IMR-90 (cell line): ENCODE data around the gene VNN1. TPM values are rescaled to one million over a fixed set of nuclear protein-coding genes. Genes with fewer than 3 reads are reported as not detected.

Experiments used
- ATAC-seq: fragments of 200-7000 bp; cut with Tn5 transposase; 2 replicates; pipeline ENCODE4 v1.9.1; 2020; ENCODE audit warnings: low read depth, mild to moderate bottlenecking, moderate library complexity
- Bru-seq: library from RNA; stranded (reverse); fragments of 400-500 nt; gene quantifications from one replicate; lab custom pipeline; 2021; lab: Mats Ljungman, UMichigan
- BruChase-seq, 2 experiments: library from RNA; stranded (reverse); fragments of 400-500 nt; gene quantifications; one replicate each; lab custom pipeline; 2021; lab: Mats Ljungman, UMichigan
- BruUV-seq: library from RNA; stranded (reverse); fragments of 400-500 nt; replicated peaks from 2 replicates; lab custom pipeline; 2021; lab: Mats Ljungman, UMichigan
- CTCF ChIA-PET: fragments of 300-600 bp; formaldehyde crosslinking; extraction: SDS; loops from one replicate; lab custom pipeline; 2021; ENCODE audit warnings: antibody characterized with exemption; lab: Yijun Ruan, JAX
- POLR2A ChIA-PET: fragments of 300-600 bp; sonication (Branson Sonifier 250); formaldehyde crosslinking; loops from one replicate; lab custom pipeline; 2022; ENCODE audit warnings: antibody characterized with exemption; ENCODE audit not compliant: unreplicated experiment; lab: Charles Lee
- DNase-seq: peaks from one replicate; pipeline ENCODE4 v3.0.0; 2013
- H2AFZ ChIP-seq: replicated peaks from 2 replicates; pipeline ENCODE3; 2013; ENCODE audit warnings: low read length, mild to moderate bottlenecking; ENCODE audit not compliant: poor library complexity
- H2AK5ac ChIP-seq: 2 replicates; pipeline ENCODE4 v1.6.1; 2013; ENCODE audit warnings: low read depth, low read length, inconsistent platforms
- H2AK9ac ChIP-seq: replicated peaks from 2 replicates; pipeline ENCODE3; 2013; ENCODE audit warnings: mild to moderate bottlenecking, low read depth, low read length, moderate library complexity; ENCODE audit not compliant: poor library complexity
- H2BK120ac ChIP-seq: 2 replicates; pipeline ENCODE4 v1.6.1; 2013; ENCODE audit warnings: low read depth, low read length, inconsistent platforms
- H2BK15ac ChIP-seq: 3 replicates; pipeline ENCODE4 v1.6.1; 2013; ENCODE audit warnings: low read depth, low read length, inconsistent platforms
- H2BK20ac ChIP-seq: 2 replicates; pipeline ENCODE4 v1.6.1; 2013; ENCODE audit warnings: low read depth, mild to moderate bottlenecking, inconsistent platforms, low read length, moderate library complexity
- H2BK5ac ChIP-seq: 2 replicates; pipeline ENCODE4 v1.6.1; 2013; ENCODE audit warnings: mild to moderate bottlenecking, low read depth, low read length, inconsistent platforms; ENCODE audit not compliant: poor library complexity, severe bottlenecking
- H3K14ac ChIP-seq: replicated peaks from 2 replicates; pipeline ENCODE4 v1.6.1; 2013; ENCODE audit warnings: low read depth, low read length, inconsistent platforms
- H3K18ac ChIP-seq: 2 replicates; pipeline ENCODE4 v1.6.1; 2013; ENCODE audit warnings: low read depth, low read length, control low read depth
- H3K23ac ChIP-seq: 2 replicates; pipeline ENCODE4 v1.6.1; 2013; ENCODE audit warnings: low read depth, low read length, inconsistent platforms
- H3K27ac ChIP-seq: 2 replicates; pipeline ENCODE4 v1.5.1; 2013; ENCODE audit warnings: mild to moderate bottlenecking, control low read depth, low read length; ENCODE audit not compliant: insufficient read depth
- H3K27me3 ChIP-seq: 2 replicates; pipeline ENCODE4 v1.6.1; 2013; ENCODE audit warnings: low read length; ENCODE audit not compliant: control insufficient read depth, insufficient read depth
- H3K36me3 ChIP-seq: 2 replicates; pipeline ENCODE4 v1.6.1; 2013; ENCODE audit warnings: low read length, mixed read lengths; ENCODE audit not compliant: control insufficient read depth, insufficient read depth
- H3K4ac ChIP-seq: 2 replicates; pipeline ENCODE4 v1.6.1; 2013; ENCODE audit warnings: low read depth, low read length, inconsistent platforms
- H3K4me1 ChIP-seq: 2 replicates; pipeline ENCODE4 v1.6.1; 2013; ENCODE audit warnings: low read length, mixed read lengths; ENCODE audit not compliant: control insufficient read depth, insufficient read depth
- H3K4me2 ChIP-seq: 2 replicates; pipeline ENCODE4 v1.6.1; 2013; ENCODE audit warnings: low read depth, mild to moderate bottlenecking, control low read depth, low read length, moderate library complexity
- H3K4me3 ChIP-seq: 2 replicates; pipeline ENCODE4 v1.5.1; 2013; ENCODE audit warnings: low read depth, mild to moderate bottlenecking, control low read depth, low read length, moderate library complexity; ENCODE audit not compliant: insufficient read depth
- H3K56ac ChIP-seq: 2 replicates; pipeline ENCODE4 v1.6.1; 2013; ENCODE audit warnings: low read length, inconsistent platforms; ENCODE audit not compliant: insufficient read depth; ENCODE audit errors: extremely low read depth
- H3K79me1 ChIP-seq, 2 experiments: 2 replicates each; pipeline ENCODE4 v1.6.1; 2013; ENCODE audit warnings: low read length in 2 of 2, inconsistent platforms in 1 of 2, low read depth in 1 of 2
- H3K9ac ChIP-seq: 2 replicates; pipeline ENCODE4 v1.6.1; 2013; ENCODE audit warnings: low read depth, low read length, control low read depth
- H3K9me1 ChIP-seq: 2 replicates; pipeline ENCODE4 v1.6.1; 2013; ENCODE audit warnings: low read length, inconsistent platforms; ENCODE audit not compliant: insufficient read depth
- H3K9me3 ChIP-seq: 2 replicates; pipeline ENCODE4 v1.6.1; 2013; ENCODE audit warnings: low read length; ENCODE audit not compliant: control insufficient read depth, insufficient read depth
- H4K20me1 ChIP-seq: 2 replicates; pipeline ENCODE4 v1.6.1; 2013; ENCODE audit warnings: low read length, inconsistent platforms; ENCODE audit not compliant: insufficient read depth
- H4K5ac ChIP-seq: 2 replicates; pipeline ENCODE4 v1.6.1; 2013; ENCODE audit warnings: mild to moderate bottlenecking, low read depth, low read length, control low read depth
- H4K8ac ChIP-seq, 2 experiments: 2 replicates each; pipeline ENCODE4 v1.6.1; 2013; ENCODE audit warnings: low read depth in 2 of 2, low read length in 2 of 2, control low read depth in 1 of 2, inconsistent platforms in 1 of 2
- H4K91ac ChIP-seq: 2 replicates; pipeline ENCODE4 v1.6.1; 2013; ENCODE audit warnings: low read depth, low read length, inconsistent platforms; ENCODE audit not compliant: insufficient read depth
- POLR2A ChIP-seq: IDR thresholded peaks from 2 replicates; pipeline ENCODE4 v1.6.1; 2012; ENCODE audit warnings: mild to moderate bottlenecking, low read depth, low read length
- RFX5 ChIP-seq: IDR thresholded peaks from 2 replicates; pipeline ENCODE4 v1.8.0; 2012; ENCODE audit warnings: low read depth, mild to moderate bottlenecking, low read length, moderate library complexity
- WGBS, 2 experiments: methylation state at CpG; one replicate each; pipeline versions ENCODE4 v1.1.5 to v1.1.7; 2013; ENCODE audit warnings: missing lambda C conversion rate in 2 of 2; ENCODE audit not compliant: insufficient read length in 1 of 2; ENCODE audit errors: extremely low coverage in 2 of 2; 5-methylcytosine and 5-hydroxymethylcytosine counted together
- dilution Hi-C: fragments of 300-500 bp; cut with HindIII; formaldehyde crosslinking; loops from one replicate; pipeline ENCODE4 v1.14.3; 2018; ENCODE audit warnings: low sequenced_read_pairs; ENCODE audit not compliant: unreplicated experiment
- in situ Hi-C: fragments of 300-500 bp; cut with MboI; formaldehyde crosslinking; loops from 3 replicates; pipeline ENCODE4 v1.14.3; 2019; ENCODE audit warnings: low sequenced_read_pairs, inconsistent platforms, mixed read lengths
- intact Hi-C: fragments of 100-400 bp; cut with micrococcal nuclease; formaldehyde crosslinking; loops from 2 replicates; pipeline ENCODE4 v1.10.0; 2022
- long read RNA-seq: library from polyadenylated mRNA; unstranded; transcript quantifications from one replicate; pipeline ENCODE4 v2.0.0, GENCODE V29; 2021; ENCODE audit not compliant: unreplicated experiment
- polyA plus RNA-seq, 3 experiments: library from polyadenylated mRNA; depleted of rRNA; stranded (reverse); fragments of >200 nt; gene quantifications; 2 replicates each; pipeline ENCODE4 v1.2.3, GENCODE V29; 2012; ENCODE audit warnings: low replicate concordance in 1 of 3
- total RNA-seq: library from RNA; depleted of rRNA; stranded (reverse); fragments of >200 nt; gene quantifications from 2 replicates; pipeline ENCODE4 v1.2.3, GENCODE V29; 2012; rRNA removed
- TF ChIP-seq, protein P1 (sequence below): fragments of 150-350 bp; IDR thresholded peaks from 2 replicates; pipeline ENCODE4 v1.6.1; 2016; ENCODE audit warnings: low read depth, mild to moderate bottlenecking, low read length, moderate library complexity, borderline replicate concordance

Gene VNN1
- total RNA-seq, result not detected in 2 replicates
- 0.04 and 0.07 TPM in 2 replicates for polyA plus RNA-seq (2012; rRNA removed)
- polyA plus RNA-seq (2012; cell fraction: cytosol; rRNA removed), result not detected in 2 replicates
- polyA plus RNA-seq (2012; cell fraction: nucleus; rRNA removed; ENCODE audit: low replicate concordance), result 0.22 TPM in 1 of 2 replicates, not detected in the other
- Bru-seq, nascent RNA, result percentile 8 among the genes with signal in this experiment
- percentile 5 among the genes with signal in this experiment for BruChase-seq, experiment 1, labeled RNA remaining after a 6-hour chase
- percentile 10 among the genes with signal in this experiment for BruChase-seq, experiment 2, labeled RNA remaining after a 2-hour chase
- long read RNA-seq, result 0 reads

GRCh38 chr6:132713352-132714134 is at the start of gene VNN1:
Gene VNN1 (minus strand): TSS chr6:132714055. CDS start chr6:132714035, 20 bp downstream.
- H2BK15ac ChIP-seq, result no peak within 1 kb of the TSS; the same call in 2 of the 3 replicates
- ATAC-seq (no peak), DNase-seq (no peak)
- no peak within 1 kb of the TSS for H2AFZ ChIP-seq
- H3K79me1 ChIP-seq, result no peaks in the 10 kb centered on the region
- H2BK20ac ChIP-seq, result peak within 1 kb of the TSS; percentile 66; the same call in 1 of the 2 replicates
- WGBS, 2 experiments, result 88% methylated on average over 4 of the region's 8 CpGs; no CpG with 5 or more reads in 1 of the 2 experiments
- H3K4me2 ChIP-seq, result no peak within 1 kb of the TSS
- H3K56ac ChIP-seq, result no peak within 1 kb of the TSS
- no peak within 1 kb of the TSS for H4K91ac ChIP-seq
- no peak within 1 kb of the TSS for H2AK9ac ChIP-seq
- POLR2A ChIA-PET, result no interaction called here
- H3K27me3 ChIP-seq, result no peaks in the 10 kb centered on the region
- TF ChIP-seq, protein P1, sequence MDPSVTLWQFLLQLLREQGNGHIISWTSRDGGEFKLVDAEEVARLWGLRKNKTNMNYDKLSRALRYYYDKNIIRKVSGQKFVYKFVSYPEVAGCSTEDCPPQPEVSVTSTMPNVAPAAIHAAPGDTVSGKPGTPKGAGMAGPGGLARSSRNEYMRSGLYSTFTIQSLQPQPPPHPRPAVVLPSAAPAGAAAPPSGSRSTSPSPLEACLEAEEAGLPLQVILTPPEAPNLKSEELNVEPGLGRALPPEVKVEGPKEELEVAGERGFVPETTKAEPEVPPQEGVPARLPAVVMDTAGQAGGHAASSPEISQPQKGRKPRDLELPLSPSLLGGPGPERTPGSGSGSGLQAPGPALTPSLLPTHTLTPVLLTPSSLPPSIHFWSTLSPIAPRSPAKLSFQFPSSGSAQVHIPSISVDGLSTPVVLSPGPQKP, result no peak
- TF ChIP-seq POLR2A, result no peak
- no peak for TF ChIP-seq RFX5
- H3K27ac ChIP-seq, result no peak within 1 kb of the TSS
- H4K5ac ChIP-seq, result no peak within 1 kb of the TSS
- in situ Hi-C loops (no loop called here), intact Hi-C loops (no loop called here), dilution Hi-C loops (no loop called here)
- no peaks in the 10 kb centered on the region for H3K9me3 ChIP-seq
- no peak within 1 kb of the TSS for H3K4ac ChIP-seq
- H3K4me3 ChIP-seq, result no peak within 1 kb of the TSS
- H4K20me1 ChIP-seq, result no peaks in the 10 kb centered on the region
- H2AK5ac ChIP-seq, result no peak within 1 kb of the TSS
- no peaks in the 10 kb centered on the region for H3K36me3 ChIP-seq
- no peak within 1 kb of the TSS for H2BK5ac ChIP-seq
- H2BK120ac ChIP-seq, result no peak within 1 kb of the TSS
- H3K4me1 ChIP-seq, result 0 out of 2 replicates have a peak, but pooled peaks cover 4% of the 10 kb centered on the region
- H3K9me1 ChIP-seq, result no peaks in the 10 kb centered on the region; the same call in 1 of the 2 replicates
- no TSS peak for BruUV-seq
- CTCF ChIA-PET, result no interaction called here
- H3K9ac ChIP-seq, result no peak within 1 kb of the TSS
- H3K18ac ChIP-seq, result no peak within 1 kb of the TSS
- no peak within 1 kb of the TSS for H4K8ac ChIP-seq
- H3K14ac ChIP-seq, result no peak within 1 kb of the TSS
- no peak within 1 kb of the TSS; the same call in 1 of the 2 replicates for H3K23ac ChIP-seq
